Breast epithelium (tissue), 3 donors: ENCODE measurements around the gene ZPBP2.

Source experiments
- CTCF ChIP-seq, 3 donors: fragments of 450-650 bp; IDR thresholded peaks; one replicate each; pipeline ENCODE4 v1.5.1; 2016 to 2017; ENCODE audit warnings: antibody characterized with exemption in 3 of 3, mild to moderate bottlenecking in 3 of 3, moderate library complexity in 3 of 3
- POLR2A ChIP-seq: fragments of 450-650 bp; IDR thresholded peaks from one replicate; pipeline ENCODE4 v1.6.1; 2016; ENCODE audit warnings: antibody characterized with exemption, mild to moderate bottlenecking, moderate library complexity
- POLR2AphosphoS5 ChIP-seq, 3 donors: sonication (generic); formaldehyde crosslinking; IDR thresholded peaks; one replicate each; pipeline ENCODE4 v1.6.1; 2017; ENCODE audit warnings: antibody characterized with exemption in 3 of 3

GRCh38 chr17:39828443-39828842 lies 39.6 kb upstream of the ZPBP2 start:
- TF ChIP-seq CTCF (IDR thresholded peaks at IDR 0.05) (no peak), POLR2A (no peak), POLR2AphosphoS5 (IDR thresholded peaks at IDR 0.05) (no peak)
